Measurements from ENCODE around the gene TDRD12.

TDRD12 gene

GRCh38 chr19:32674931-32675719 lies 44.4 kb upstream of the TDRD12 start, which contains the start of gene ANKRD27:
Gene ANKRD27 (minus strand): TSS chr19:32675180. CDS start chr19:32659015, 16,165 bp downstream.
- peak within 1 kb of the TSS; percentile 80 for H3K4me3 ChIP-seq (ENCODE audit: low read depth, low read length)
- TF ChIP-seq, protein P1, sequence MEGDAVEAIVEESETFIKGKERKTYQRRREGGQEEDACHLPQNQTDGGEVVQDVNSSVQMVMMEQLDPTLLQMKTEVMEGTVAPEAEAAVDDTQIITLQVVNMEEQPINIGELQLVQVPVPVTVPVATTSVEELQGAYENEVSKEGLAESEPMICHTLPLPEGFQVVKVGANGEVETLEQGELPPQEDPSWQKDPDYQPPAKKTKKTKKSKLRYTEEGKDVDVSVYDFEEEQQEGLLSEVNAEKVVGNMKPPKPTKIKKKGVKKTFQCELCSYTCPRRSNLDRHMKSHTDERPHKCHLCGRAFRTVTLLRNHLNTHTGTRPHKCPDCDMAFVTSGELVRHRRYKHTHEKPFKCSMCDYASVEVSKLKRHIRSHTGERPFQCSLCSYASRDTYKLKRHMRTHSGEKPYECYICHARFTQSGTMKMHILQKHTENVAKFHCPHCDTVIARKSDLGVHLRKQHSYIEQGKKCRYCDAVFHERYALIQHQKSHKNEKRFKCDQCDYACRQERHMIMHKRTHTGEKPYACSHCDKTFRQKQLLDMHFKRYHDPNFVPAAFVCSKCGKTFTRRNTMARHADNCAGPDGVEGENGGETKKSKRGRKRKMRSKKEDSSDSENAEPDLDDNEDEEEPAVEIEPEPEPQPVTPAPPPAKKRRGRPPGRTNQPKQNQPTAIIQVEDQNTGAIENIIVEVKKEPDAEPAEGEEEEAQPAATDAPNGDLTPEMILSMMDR (IDR thresholded peaks at IDR 0.05; ENCODE audit: control insufficient read depth, extremely low read depth, insufficient read depth), result no peak
- DNase-seq (ENCODE audit: low read depth), result peak; percentile 91

DNA sequence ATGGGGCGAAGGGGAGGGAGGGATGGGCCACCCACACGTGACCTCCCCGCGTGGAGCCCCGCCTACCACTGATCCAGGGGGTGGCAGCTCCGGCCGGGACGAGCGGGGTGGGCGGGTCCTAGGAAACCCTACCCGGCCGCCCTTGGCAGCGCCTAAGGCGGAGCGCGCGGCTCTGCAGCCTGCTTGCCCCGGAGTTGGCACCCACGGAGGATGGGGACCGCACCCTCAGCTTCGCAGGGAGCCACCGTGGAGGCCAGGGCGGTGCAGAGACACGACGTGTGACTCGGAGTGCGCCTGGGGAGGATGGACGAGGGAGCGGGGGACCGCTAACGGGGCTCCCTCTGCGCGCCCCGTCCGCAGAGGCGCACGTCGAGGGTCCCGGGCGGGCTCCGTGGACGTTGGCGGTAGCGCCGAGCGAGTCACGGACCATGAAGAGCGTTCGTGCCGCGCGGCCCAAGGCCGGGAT lies 43.8 kb upstream of the TDRD12 start, which contains the start of gene RGS9BP:
Gene RGS9BP, plus strand, starts transcription at position 129 of the 466 bp plus-strand sequence. CDS start 416 bp downstream, outside the sequence.
- DNase-seq (ENCODE audit: low read depth), result no peak
- TF ChIP-seq, protein P1 (IDR thresholded peaks at IDR 0.05; ENCODE audit: control insufficient read depth, extremely low read depth, insufficient read depth), result no peak
- H3K4me3 ChIP-seq (ENCODE audit: low read depth, low read length), result peak within 1 kb of the TSS; percentile 80

- DNase-seq (ENCODE audit: low read depth), result no peak
- peak overlapping the region; percentile 80 for H3K4me3 ChIP-seq (ENCODE audit: low read depth, low read length)
- TF ChIP-seq, protein P1 (IDR thresholded peaks at IDR 0.05; ENCODE audit: control insufficient read depth, extremely low read depth, insufficient read depth), result 0 out of 2 replicates have a peak, but pooled peaks have one; percentile 15
Measured at GRCh38 chr19:32676186-32676894, 43.2 kb upstream of the TDRD12 start.

GRCh38 chr19:32676895-32677359 lies 42.6 kb upstream of the TDRD12 start:
- TF ChIP-seq, protein P1 (IDR thresholded peaks at IDR 0.05; ENCODE audit: control insufficient read depth, extremely low read depth, insufficient read depth), result no peak
- DNase-seq (ENCODE audit: low read depth), result no peak
- no peak overlapping the region for H3K4me3 ChIP-seq (ENCODE audit: low read depth, low read length)

DNA sequence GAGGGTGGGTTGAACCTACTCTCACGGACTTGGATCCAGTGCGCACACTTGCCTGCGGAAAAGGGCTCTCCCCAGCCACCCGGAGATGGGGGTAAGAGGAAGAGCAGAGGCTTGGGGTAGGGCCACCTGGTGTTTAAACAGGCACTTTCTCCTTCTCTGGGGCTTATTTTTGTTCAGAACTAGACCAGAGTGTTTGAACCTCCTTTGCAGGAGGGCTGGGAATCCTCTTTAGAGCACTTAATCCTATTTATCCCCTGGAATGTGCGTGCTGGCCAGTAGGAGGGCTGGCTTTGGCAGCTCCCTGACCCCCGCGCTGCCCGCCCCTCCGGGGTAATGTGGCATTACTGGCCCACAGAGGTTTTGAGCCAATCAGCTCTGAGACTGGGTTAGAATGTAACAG lies 41.9 kb upstream of the TDRD12 start:
- TF ChIP-seq, protein P1 (IDR thresholded peaks at IDR 0.05; ENCODE audit: control insufficient read depth, extremely low read depth, insufficient read depth), result no peak
- H3K4me3 ChIP-seq (ENCODE audit: low read depth, low read length), result no peak overlapping the region
- no peak for DNase-seq (ENCODE audit: low read depth)

DNA sequence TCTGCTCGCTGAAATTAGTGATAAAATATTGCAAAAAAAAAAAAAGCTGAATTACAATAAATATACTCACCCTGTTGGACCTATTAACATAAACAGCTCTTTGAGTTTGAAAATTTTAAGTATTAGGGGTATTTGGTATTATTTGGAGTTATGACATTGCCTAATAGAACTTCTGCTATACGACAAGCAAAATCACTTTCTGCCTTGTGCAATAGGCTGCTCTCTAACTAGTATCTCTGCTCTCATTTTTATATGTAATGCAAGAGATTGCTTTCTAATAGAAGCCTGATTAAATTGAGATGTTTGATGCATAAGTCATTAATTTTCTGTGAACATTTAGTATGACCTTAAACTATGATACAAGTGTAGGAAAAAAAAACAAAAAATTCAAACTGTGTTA lies 38.6 kb upstream of the TDRD12 start:
- H3K4me3 ChIP-seq (ENCODE audit: low read depth, low read length), result no peak overlapping the region
- TF ChIP-seq, protein P1 (IDR thresholded peaks at IDR 0.05; ENCODE audit: control insufficient read depth, extremely low read depth, insufficient read depth), result no peak
- DNase-seq (ENCODE audit: low read depth), result no peak

All from LNCaP clone FGC (cell line).